GM11168 (cell line): ENCODE results near the gene RHBDL3.
"Not testable (repeated sequence)": the region's sequence is repeated elsewhere in the genome, so short reads cannot be mapped to it uniquely, and the experiment has no call there.

Experiments used
- in situ Hi-C: fragments of 300-500 bp; cut with MboI; formaldehyde crosslinking; loops from one replicate; pipeline ENCODE4 v1.12.0; 2022; ENCODE audit warnings: low sequenced_read_pairs; ENCODE audit not compliant: unreplicated experiment

RHBDL3 gene

DNA sequence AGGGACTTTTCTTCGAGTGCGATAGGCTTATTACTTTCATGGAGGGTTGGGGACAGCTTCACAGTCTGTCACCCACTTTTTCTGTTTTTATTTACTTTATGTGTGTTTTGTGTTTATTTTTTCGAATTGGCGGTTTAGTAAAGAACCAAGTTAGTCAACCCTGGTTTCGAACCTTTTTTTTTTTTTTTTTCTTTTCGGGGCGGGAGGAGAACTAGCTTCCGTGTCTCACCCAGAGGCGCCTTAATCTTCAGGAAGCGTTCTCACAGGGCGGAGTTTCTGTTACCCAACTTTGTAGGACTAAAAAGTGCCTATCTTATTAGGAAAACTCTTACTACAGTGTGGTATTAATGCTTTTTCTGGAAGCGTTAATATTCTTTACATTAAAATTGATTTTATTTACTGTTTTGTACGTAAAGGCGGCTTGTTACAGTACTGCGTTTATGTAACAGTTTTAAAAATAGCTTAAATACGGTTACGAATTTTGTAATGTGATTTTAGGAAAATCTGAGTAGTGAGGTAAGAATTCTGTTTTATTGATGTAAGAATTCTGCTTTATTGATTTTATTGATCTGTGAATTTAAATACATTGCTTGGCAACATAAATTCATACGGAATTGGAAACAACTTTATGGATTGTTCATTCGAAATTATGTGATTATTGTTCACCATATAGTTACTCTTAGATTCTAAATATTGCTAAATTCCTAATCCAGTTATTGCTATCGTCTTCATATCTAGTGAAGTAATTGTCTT is 85.2 kb downstream of the RHBDL3 start:
- in situ Hi-C loops = no loop called here

DNA sequence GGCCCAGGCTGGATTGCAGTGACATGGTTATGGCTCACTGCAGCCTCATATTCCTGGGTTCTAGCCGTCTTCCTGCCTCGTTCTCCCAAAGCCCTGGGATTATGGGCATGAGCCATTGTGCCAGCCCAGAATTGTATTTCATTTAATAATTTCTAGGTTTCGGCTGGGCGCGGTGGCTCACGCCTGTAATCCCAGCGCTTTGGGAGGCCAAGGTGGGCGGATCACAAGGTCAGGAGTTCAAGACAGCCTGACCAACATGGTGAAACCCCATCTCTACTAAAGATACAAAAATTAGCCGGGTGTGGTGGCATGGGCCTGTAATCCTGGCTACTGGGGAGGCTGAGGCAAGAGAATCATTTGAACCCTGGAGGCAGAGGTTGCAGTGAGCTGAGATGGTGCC is 87.1 kb downstream of the RHBDL3 start:
- in situ Hi-C loops = not testable (repeated sequence)

DNA sequence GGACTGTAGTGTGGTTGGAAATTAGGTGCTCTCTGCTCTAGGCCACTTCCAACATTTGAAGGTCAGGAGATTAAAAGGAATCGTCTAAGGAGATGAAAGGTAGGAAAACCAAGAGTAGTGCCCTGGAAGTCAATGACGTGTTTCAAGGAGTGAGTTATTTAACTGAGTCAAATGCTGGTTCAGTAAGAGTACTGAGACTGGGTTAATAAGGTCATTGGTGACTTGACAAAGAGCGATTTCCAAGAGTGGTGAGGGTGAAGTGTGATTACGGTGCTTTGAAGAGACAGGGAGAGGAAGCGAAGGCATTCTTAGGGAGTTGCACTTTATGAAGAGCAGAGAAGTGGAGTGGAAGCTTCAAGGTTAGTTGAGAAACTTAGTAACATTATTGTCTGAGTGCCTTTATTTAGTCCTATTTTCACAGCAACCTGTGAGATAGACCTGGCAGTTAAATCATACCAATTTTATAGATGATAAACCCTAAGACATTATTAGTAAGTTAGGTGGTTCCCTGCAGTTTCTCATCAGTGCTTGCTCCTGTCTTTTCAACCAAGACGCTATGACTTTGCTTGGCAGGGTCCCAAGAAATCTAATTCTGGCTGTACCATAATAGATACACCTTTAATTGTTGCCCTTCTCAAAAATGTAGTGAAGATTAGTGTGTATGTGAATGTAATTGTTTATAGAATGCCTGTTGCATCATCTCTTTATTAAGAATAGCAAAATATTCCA is 90.2 kb downstream of the RHBDL3 start:
- in situ Hi-C loops = no loop called here

DNA sequence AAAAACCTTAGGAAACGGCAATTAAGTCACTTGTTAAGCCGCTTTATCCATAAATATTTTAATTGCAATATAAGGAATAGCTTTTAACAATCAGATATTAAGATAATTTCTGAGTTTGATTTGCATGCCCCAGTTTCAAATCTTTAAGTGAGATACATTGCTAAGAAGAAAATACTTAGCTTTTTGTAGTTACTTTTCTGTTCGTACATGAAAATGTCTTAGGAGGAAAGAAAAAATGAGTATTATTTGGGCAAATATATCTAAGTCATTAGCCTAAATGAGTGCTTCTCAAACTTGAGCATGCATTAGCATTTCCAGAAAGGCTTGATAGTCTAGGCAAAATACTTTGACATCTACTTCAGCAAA is 90.7 kb downstream of the RHBDL3 start:
- in situ Hi-C loops = no loop called here

DNA sequence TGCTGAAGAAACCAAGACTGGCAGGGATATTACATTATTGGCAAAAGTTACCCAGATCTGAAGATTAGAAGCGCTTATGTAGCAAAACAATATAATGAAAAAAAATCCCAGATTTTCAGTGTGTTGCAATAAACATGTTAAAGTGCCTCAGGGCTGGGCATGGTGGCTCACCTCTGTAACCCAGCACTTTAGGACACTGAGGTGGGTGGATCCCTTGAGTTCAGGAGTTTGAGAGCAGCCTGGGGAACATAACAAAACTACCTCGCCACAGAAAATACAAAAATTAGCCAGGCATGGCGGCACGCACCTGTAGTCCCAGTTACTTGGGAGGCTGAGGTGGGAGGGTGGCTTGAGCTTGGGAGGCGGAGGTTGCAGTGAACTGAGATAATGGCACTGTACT is 91.1 kb downstream of the RHBDL3 start:
- in situ Hi-C loops = no loop called here

DNA sequence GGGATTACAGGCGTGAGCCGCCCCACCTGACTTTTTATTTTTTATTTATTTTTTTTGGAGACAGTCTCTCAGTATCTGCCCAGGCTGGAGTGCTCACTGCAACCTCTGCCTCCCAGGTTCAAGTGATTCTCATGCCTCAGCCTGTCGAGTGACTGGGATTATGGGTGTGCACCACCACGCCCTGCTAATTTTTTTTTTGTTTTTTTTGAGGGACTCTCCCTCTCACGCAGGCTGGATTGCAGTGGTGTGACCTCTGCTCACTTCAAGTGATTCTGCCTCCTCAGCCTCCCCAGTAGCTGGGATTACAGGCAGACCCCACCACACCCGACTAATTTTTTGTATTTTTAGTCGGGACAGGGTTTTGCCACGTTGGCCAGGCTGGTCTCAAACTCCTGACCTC is 92.0 kb downstream of the RHBDL3 start:
- in situ Hi-C loops = no loop called here

DNA sequence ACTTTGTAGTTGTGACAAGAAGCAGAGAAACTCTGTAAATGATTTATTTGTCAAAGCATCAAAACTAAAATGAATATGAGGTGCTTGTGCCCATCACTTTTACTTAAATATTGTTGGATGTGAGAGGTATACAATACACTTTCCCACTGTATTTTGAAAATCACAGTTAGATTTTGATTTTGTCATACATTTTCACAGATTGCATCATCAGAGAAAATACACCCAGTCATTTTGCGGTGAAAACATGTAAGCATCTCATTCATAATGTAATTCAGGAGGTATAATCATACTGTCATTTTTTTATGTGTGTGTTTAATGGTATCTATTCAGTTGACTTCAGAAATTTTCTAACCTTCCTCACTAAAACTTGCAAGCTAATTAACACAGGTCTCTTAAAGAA is 95.6 kb downstream of the RHBDL3 start:
- in situ Hi-C loops = no loop called here

DNA sequence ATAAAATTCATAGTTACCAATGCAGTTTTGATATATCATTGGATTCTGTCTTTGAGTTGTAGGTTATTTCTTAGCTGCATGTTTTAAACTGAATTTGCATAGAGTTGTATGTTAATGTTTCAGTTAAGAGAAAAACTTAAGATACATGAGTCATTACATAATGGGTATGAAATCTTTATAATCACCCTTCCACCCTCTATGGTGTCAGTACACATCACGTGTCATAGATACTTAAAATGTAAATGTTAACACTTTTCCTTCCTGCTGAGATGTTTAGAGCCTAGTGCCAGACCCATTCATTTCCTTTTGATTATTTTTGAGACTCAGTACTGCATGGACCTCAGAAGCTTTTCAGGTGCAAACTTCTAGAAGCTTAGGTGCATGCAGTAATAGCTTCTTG is 104.8 kb downstream of the RHBDL3 start:
- in situ Hi-C loops = no loop called here
